Measurements from ENCODE around the gene KCNJ2. TPM values are rescaled to one million over a fixed set of nuclear protein-coding genes. Genes with fewer than 3 reads are reported as not detected.

Gene KCNJ2
- total and polyA plus RNA-seq, 10 of the 15 experiments (the other 5 are each of a cell fraction or from before 2014, with no cell fraction given) = 1.6 to 10.1 (median 3.2) TPM

GRCh38 chr17:70158591-70158990, 10.7 kb upstream of the KCNJ2 start:
- TF ChIP-seq FOXM1 (IDR thresholded peaks at IDR 0.05; ENCODE audit: low read depth, low read length) (no peak), FOXK2 (IDR thresholded peaks at IDR 0.05) (no peak), HSF1 (IDR thresholded peaks at IDR 0.05; ENCODE audit: low read depth, low read length) (no peak), REST (IDR thresholded peaks at IDR 0.05; ENCODE audit: low read depth, low read length) (no peak), E2F8 (IDR thresholded peaks at IDR 0.05; ENCODE audit: low read depth, partially characterized antibody) (no peak), IRF3 (IDR thresholded peaks at IDR 0.05) (no peak)
- ChIA-PET SMC1A (ENCODE audit: uncharacterized antibody, unreplicated experiment) (interaction anchor here (0.8 to 1.4 kb wide), 4 partner anchors 9 to 368 kb away, joined by 3 read pairs; no protein-coding TSS in a partner anchor), POLR2A (no interaction called here), RAD21 (ENCODE audit: unreplicated experiment) (no interaction called here), CTCF (interaction anchor here (0.7 to 2.5 kb wide), 3 partner anchors 9 to 550 kb away, joined by 3 to 6 read pairs (median 3); no protein-coding TSS in a partner anchor)
- Histone ChIP-seq H3K4me1 (ENCODE audit: control insufficient read depth, insufficient read depth, low read length) (no peaks in the 10 kb centered on the region), H3K27ac (ENCODE audit: control insufficient read depth, insufficient read depth) (no peak overlapping the region), H3K9ac (ENCODE audit: control insufficient read depth, insufficient read depth, low read length) (no peak overlapping the region), H3K4me3 (no peak overlapping the region), H3K4me2 (ENCODE audit: control insufficient read depth, insufficient read depth) (no peak overlapping the region), H4K20me1 (ENCODE audit: control insufficient read depth, insufficient read depth) (no peaks in the 10 kb centered on the region), H3K9me3 (replicated peaks; ENCODE audit: control insufficient read depth, insufficient read depth, low read length) (no peaks in the 10 kb centered on the region), H3K79me2 (ENCODE audit: control insufficient read depth, insufficient read depth, low read length) (no peaks in the 10 kb centered on the region), H3K36me3 (ENCODE audit: control insufficient read depth in 2 of 2, insufficient read depth in 2 of 2, low read length in 1 of 2) (no peaks in the 10 kb centered on the region), H3K27me3 (replicated peaks in 1 of 2; ENCODE audit: control insufficient read depth in 2 of 2, insufficient read depth in 2 of 2, low read length in 1 of 2) (no peaks in the 10 kb centered on the region), H2AFZ (ENCODE audit: control insufficient read depth, low read depth, low read length) (no peak overlapping the region)
- intact Hi-C loops (cut with micrococcal nuclease; ENCODE audit: unreplicated experiment) (loop anchor here (10.0 kb wide), 1 partner anchor 64 kb away; no protein-coding TSS in a partner anchor), in situ Hi-C loops (cut with MboI) (no loop called here)
- ATAC-seq (no peak), DNase-seq (ENCODE audit: low read depth, low spot score) (no peak), FAIRE-seq (no peak)
- WGBS (ENCODE audit: insufficient coverage, insufficient replicate concordance, low lambda C conversion rate, missing lambda C conversion rate) = 33% methylated on average over 6 of the region's 6 CpGs
- BruUV-seq (replicated peaks) = no TSS peak
